Jurkat, Clone E6-1 (cell line): ENCODE results near the gene UPP1. TPM values are rescaled to one million over a fixed set of nuclear protein-coding genes. Genes with fewer than 3 reads are reported as not detected.
A peak's percentile ranks its signal among the peaks of the same experiment; 100 is the strongest.
"Not testable (repeated sequence)": the region's sequence is repeated elsewhere in the genome, so short reads cannot be mapped to it uniquely, and the experiment has no call there.

Experiments used
- DNase-seq: peaks from one replicate; pipeline ENCODE4 v3.0.0-alpha.2; 2011; ENCODE audit warnings: low read depth, low spot score
- H3K4me3 ChIP-seq: 2 replicates; pipeline ENCODE4 v1.5.1; 2011; ENCODE audit warnings: mild to moderate bottlenecking, low read length, control low read depth, moderate library complexity
- polyA plus RNA-seq: library from polyadenylated mRNA; unstranded; fragments of >200 nt; gene quantifications from one replicate; pipeline ENCODE4 v1.2.1, GENCODE V29; 2012; ENCODE audit warnings: missing spikeins; ENCODE audit not compliant: insufficient read length, insufficient read depth

Gene UPP1
- 6.8 TPM for polyA plus RNA-seq

- DNase-seq = no peak
- H3K4me3 ChIP-seq = peak within 1 kb of the TSS; percentile 48
These were observed at the start of gene UPP1 for GRCh38 chr7:48089046-48090003. UPP1 (plus strand) TSS chr7:48089265; CDS start chr7:48094784, 5,519 bp downstream.

GRCh38 chr7:48040944-48041652 is 48.0 kb upstream of the UPP1 start:
- H3K4me3 ChIP-seq = no peak overlapping the region
- DNase-seq = no peak

DNA sequence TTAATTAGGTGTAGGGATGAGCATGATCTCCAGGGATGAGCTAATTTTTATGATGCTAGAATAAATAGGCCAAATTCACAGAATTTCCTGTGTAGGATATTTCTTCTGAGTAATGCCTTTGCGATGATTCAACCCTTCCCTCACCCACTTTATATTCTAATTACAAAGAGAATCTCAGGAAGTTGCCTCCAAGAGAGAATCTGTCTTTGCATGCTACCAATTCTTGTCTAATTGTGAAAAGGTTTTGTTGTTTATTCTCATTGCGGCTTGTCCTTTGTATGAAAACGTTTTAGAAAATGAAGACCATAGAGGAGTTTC is 47.5 kb upstream of the UPP1 start:
- H3K4me3 ChIP-seq = no peak overlapping the region
- no peak for DNase-seq

GRCh38 chr7:48042216-48042615 is 46.8 kb upstream of the UPP1 start:
- H3K4me3 ChIP-seq = no peak overlapping the region
- DNase-seq = no peak

GRCh38 chr7:48042636-48043035 is 46.4 kb upstream of the UPP1 start:
- DNase-seq = no peak
- no peak overlapping the region for H3K4me3 ChIP-seq

GRCh38 chr7:48045195-48045765 is 43.8 kb upstream of the UPP1 start:
- peak; percentile 45 for DNase-seq
- no peak overlapping the region for H3K4me3 ChIP-seq

DNA sequence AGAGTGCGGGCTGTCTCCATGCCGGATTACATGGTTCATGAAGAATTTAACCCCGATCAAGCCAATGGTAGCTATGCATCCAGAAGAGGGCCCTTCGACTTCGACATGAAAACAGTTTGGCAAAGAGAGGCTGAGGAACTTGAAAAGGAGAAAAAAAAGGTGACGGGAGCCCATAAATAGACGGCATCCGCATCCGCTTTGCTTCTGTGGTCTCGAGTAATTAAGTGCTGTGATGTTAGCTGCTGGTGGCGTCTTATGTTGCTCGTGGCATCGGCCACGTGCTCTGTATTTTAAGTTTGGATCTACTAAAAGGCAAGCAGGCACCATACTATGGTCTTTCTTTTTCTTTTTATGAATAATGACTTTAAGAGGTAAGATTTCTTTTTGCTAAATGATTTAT is 42.6 kb upstream of the UPP1 start:
- peak; percentile 79 for DNase-seq
- no peak overlapping the region for H3K4me3 ChIP-seq

DNA sequence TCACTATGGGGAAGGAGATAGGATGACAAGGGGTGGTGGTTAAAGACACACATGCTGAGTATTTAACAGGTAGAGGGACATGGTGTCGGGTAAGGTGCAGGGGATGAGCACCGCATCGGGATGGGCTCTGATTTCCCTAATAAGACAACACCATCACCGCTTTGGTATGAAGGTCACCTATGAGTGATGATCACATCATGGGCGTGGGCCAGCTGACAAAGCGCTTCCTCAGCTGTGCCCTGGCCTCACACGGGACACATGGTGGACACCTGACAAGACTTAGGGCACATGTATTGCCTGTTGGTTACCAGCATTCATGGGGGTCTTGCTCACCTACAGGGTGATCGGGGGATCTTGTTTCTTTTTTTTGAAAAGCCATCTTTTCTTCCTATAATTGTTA is 41.0 kb upstream of the UPP1 start:
- no peak overlapping the region for H3K4me3 ChIP-seq
- DNase-seq = no peak

DNA sequence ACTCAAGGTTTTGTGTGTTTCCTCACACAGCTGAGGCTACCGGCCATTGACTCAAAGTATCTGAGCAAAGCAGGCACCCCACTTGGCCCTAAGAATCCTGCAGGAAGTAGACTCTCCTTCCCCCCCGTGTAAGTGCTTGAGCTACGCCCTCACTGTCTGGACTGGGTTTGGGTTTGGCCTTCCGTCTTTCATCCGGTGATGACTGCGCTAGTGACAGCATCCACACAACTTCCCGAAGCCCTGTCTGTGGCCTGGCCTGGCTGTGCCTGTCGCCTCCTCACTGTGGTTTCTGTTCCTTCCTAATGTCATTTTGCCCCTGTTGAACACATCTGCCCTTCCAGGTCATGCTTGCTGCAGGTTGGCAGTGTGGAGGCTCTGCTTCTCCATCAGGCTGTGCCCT is 39.2 kb upstream of the UPP1 start:
- no peak overlapping the region for H3K4me3 ChIP-seq
- DNase-seq = no peak

GRCh38 chr7:48052748-48053147 is 36.3 kb upstream of the UPP1 start:
- no peak overlapping the region for H3K4me3 ChIP-seq
- no peak for DNase-seq

DNA sequence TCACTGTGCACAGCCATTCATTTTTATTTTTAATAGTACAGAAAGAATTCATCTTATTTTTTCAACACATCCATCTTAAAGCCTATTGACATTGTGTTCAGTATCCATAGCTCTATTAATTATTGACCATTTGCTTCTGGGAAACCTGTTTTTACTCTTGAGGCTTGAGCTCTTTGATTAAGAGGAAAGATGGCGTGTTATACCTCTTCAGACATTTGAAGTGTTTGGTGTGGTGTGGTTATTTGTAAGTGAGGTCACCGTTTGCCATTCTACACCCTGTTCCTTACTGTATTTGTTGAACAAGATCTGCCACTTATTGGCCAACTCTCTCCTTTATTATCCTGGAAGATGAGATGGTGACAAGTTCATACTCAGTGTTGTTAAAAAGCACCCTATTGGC is 35.3 kb upstream of the UPP1 start:
- H3K4me3 ChIP-seq = no peak overlapping the region
- DNase-seq = no peak

GRCh38 chr7:48058990-48059389 is 30.1 kb upstream of the UPP1 start:
- no peak overlapping the region for H3K4me3 ChIP-seq
- DNase-seq = no peak

DNA sequence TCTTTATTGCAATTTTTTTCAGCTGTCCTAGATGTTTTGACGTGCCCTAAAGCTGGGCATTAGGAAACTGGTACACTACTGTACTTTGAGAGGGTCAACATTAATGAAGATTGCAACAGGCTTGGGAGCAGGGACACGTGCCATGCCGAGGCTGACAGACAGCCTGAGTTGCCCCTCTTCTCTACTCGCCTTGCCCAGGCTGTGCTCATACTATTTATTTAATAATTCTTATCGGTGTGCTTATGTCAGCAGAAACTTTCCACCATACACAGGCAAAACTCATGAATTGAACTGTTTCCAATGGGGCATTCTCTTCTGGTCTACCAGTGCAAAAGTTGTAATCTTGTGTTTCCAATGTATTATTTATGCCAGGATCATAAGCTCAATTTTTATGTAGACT is 29.4 kb upstream of the UPP1 start:
- no peak for DNase-seq
- no peak overlapping the region for H3K4me3 ChIP-seq

DNA sequence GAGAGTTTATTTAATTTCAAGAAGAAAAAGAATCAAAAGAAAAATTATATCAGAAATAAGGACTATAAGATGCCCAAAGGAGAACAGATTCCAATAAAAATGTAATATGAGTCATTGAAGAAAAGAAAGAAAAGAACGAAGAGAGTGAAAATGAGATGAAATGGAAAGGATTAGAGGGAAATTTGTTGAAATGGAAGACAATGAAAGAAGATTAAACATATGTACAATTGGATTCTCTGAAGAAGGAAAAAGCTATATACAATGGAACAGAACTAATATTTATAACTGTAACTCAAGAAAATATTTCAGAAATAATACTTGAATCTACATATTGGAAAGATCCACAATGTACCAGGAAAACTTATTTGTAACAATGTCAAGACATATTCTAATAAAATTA is 25.1 kb upstream of the UPP1 start:
- DNase-seq = no peak
- H3K4me3 ChIP-seq = no peak overlapping the region

GRCh38 chr7:48067475-48067874 is 21.6 kb upstream of the UPP1 start:
- DNase-seq = no peak
- no peak overlapping the region for H3K4me3 ChIP-seq

DNA sequence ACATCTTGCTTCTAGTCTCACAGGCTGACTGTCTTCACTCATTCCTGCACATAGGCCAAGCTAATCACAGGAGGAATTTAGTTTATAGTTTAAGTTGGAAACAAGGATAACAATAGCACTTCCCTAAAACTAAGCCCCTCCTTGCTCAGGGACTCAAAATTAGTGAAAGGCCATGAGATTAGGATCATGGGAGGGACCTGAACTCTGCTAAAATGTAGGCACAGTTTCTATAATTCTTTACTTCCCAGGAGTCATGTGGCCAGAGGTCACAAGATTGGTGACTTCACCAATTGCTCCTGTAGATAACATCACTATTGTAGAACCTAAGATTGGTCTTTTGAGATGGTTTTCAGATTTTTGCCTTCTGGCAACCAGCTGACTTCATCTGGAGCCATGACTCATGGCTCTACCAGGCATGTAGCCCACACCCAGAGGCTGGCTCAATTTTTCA is 14.8 kb upstream of the UPP1 start:
- H3K4me3 ChIP-seq = no peak overlapping the region
- no peak for DNase-seq

DNA sequence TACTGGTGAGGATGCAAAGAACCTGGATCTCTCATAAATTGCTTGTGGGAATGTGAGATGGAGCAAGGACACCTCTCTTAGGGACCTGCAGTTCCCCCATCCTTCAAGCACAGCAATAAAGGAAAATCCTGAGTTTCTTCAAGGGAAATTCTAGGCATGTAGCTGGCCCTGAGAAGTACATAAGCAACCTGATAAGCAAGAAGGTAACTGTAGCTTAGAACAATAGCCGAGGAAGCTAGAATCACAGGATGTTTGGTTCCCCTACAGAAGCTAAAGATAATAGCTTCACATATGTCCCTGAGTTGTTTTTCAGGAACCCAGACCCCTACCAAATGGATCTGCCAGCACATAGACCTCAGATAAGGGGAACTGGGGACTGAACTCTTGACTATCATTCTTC is 11.6 kb upstream of the UPP1 start:
- no peak overlapping the region for H3K4me3 ChIP-seq
- no peak for DNase-seq

DNA sequence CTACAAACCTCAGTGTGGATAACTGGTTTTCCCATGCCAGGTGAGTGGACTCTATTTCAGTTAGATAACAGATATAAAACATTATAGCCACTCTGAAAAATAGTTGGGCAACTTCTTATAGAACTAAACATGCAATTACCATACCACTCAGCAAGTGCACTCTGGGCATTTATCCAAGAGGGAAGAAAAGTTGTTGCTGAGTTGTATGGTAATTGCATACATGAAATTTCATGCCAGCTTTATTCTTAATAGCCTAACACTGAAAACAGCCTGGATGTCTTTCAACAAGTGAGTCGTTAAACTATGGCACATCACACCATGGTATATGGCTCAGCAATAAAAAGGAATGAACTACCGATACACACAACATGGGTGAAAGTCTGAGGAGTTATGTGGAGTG is 10.6 kb upstream of the UPP1 start:
- no peak overlapping the region for H3K4me3 ChIP-seq
- DNase-seq = no peak

DNA sequence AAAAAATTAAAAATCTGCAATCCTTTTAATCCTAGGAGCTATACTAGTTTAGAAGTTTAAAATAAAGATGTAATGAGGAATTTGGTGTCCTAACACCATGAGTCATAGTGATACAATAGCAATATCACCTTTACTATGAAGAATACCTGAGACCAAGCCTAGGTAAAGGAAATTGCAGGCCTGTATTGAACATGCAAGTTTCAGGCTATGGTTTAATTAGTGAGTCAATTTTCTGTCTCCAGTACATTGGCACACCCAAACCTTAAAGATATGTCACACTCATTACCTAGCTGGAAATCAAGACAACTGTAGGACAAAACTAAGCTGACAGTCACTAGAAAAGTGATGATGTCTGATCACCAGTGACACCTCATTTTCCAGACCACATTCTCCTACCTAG is 6.7 kb upstream of the UPP1 start:
- DNase-seq, H3K4me3 ChIP-seq: not testable (repeated sequence)
